Chondrocyte (in vitro differentiated cells): Measurements from ENCODE around the gene ATP2C1. TPM values are rescaled to one million over a fixed set of nuclear protein-coding genes. Genes with fewer than 3 reads are reported as not detected.

ENCODE experiments used
- DNase-seq: peaks from one replicate; pipeline ENCODE4 v3.0.0; 2021; ENCODE audit warnings: mixed read lengths, low spot score
- H3K27ac Mint-ChIP-seq: one replicate; pipeline ENCODE4 v1.8.0; 2021; ENCODE audit warnings: mild to moderate bottlenecking, moderate library complexity, mixed read lengths; ENCODE audit not compliant: unreplicated experiment
- H3K27me3 Mint-ChIP-seq: 2 replicates; pipeline ENCODE4 v1.8.0; 2021; ENCODE audit warnings: low read depth, mixed read lengths
- H3K36me3 Mint-ChIP-seq: 2 replicates; pipeline ENCODE4 v1.8.0; 2021; ENCODE audit warnings: low read depth, mixed read lengths
- H3K4me1 Mint-ChIP-seq: 2 replicates; pipeline ENCODE4 v1.8.0; 2021; ENCODE audit warnings: low read depth, mild to moderate bottlenecking, mixed read lengths
- H3K4me3 Mint-ChIP-seq: one replicate; pipeline ENCODE4 v1.8.0; 2021; ENCODE audit warnings: mild to moderate bottlenecking, moderate library complexity, mixed read lengths; ENCODE audit not compliant: unreplicated experiment
- H3K9me3 Mint-ChIP-seq: 2 replicates; pipeline ENCODE4 v1.8.0; 2021; ENCODE audit warnings: low read depth, mixed read lengths
- CTCF ChIP-seq: fragments of 200-600 bp; sonication (generic); IDR thresholded peaks from 2 replicates; pipeline ENCODE4 v1.5.0; 2021; ENCODE audit warnings: antibody characterized with exemption, mild to moderate bottlenecking, moderate library complexity
- total RNA-seq: library from RNA; stranded (reverse); gene quantifications from 3 replicates; pipeline ENCODE4 v1.2.1, GENCODE V29; 2021

The ATP2C1 gene
- total RNA-seq, 1 donor from 2014 or later, result 64.3 TPM

DNA sequence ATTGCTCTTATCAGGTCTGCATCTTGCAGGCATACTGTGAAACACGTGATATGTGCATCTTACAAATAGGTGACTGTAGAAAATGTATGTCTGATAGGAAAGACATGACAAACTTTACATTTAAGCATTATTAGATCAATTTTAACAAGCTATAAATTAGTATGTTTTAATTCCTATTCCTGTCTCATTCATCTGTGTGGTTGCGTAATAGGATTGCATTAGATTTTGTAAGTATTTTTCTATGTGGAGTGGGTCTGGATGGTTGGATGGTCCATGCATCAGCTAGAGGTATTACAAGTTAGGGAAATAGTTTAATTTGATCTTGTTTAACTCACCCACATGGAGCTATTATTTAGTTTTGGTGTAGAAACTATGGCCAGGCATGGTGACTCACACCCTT lies 113.9 kb downstream of the ATP2C1 start:
- no peak overlapping the region for H3K27ac Mint-ChIP-seq
- no peaks in the 10 kb centered on the region for H3K9me3 Mint-ChIP-seq
- H3K27me3 Mint-ChIP-seq, result no peaks in the 10 kb centered on the region
- no peak overlapping the region for H3K4me3 Mint-ChIP-seq
- no peaks in the 10 kb centered on the region for H3K4me1 Mint-ChIP-seq
- peaks cover 9% of the 10 kb centered on the region for H3K36me3 Mint-ChIP-seq
- TF ChIP-seq CTCF, result no peak
- DNase-seq, result no peak

GRCh38 chr3:131008326-131008725 lies 114.4 kb downstream of the ATP2C1 start:
- no peaks in the 10 kb centered on the region for H3K4me1 Mint-ChIP-seq
- no peak for TF ChIP-seq CTCF

DNA sequence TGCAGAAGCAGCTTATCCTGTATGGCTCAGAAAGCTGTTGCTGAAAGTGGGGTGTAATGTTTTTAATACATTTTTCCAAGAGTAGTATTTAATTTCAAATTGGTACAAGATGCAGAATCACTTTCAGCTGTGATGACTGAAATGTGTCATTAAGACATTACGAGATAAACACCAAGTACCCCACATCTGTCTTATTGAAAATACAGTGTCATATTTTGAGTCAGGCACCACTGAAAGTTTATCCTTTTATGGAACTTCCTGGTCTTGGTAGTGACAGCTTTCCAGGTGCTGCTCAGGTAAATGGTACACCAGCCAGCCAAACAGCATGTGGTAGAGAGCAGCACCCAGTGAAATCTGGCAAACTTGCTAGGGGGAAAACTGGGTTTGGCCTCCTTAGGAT lies 115.8 kb downstream of the ATP2C1 start:
- Mint-ChIP-seq H3K27ac (no peak overlapping the region), H3K27me3 (no peaks in the 10 kb centered on the region), H3K36me3 (peaks cover 5% of the 10 kb centered on the region), H3K4me3 (no peak overlapping the region), H3K9me3 (no peaks in the 10 kb centered on the region), H3K4me1 (no peaks in the 10 kb centered on the region)
- DNase-seq, result no peak
- TF ChIP-seq CTCF, result no peak

More at GRCh38 chr3:131008326-131008725, 114.4 kb downstream of the ATP2C1 start:
- H3K4me3 Mint-ChIP-seq, result no peak overlapping the region
- peaks cover 9% of the 10 kb centered on the region for H3K36me3 Mint-ChIP-seq
- no peak for DNase-seq
- no peaks in the 10 kb centered on the region for H3K27me3 Mint-ChIP-seq
- H3K9me3 Mint-ChIP-seq, result no peaks in the 10 kb centered on the region
- H3K27ac Mint-ChIP-seq, result no peak overlapping the region

GRCh38 chr3:131018970-131019369 lies 125.1 kb downstream of the ATP2C1 start:
- DNase-seq, result no peak
- Mint-ChIP-seq H3K4me1 (peaks cover 17% of the 10 kb centered on the region), H3K27ac (no peak overlapping the region), H3K27me3 (no peaks in the 10 kb centered on the region), H3K36me3 (peaks cover 7% of the 10 kb centered on the region), H3K4me3 (no peak overlapping the region), H3K9me3 (no peaks in the 10 kb centered on the region)
- TF ChIP-seq CTCF, result no peak

DNA sequence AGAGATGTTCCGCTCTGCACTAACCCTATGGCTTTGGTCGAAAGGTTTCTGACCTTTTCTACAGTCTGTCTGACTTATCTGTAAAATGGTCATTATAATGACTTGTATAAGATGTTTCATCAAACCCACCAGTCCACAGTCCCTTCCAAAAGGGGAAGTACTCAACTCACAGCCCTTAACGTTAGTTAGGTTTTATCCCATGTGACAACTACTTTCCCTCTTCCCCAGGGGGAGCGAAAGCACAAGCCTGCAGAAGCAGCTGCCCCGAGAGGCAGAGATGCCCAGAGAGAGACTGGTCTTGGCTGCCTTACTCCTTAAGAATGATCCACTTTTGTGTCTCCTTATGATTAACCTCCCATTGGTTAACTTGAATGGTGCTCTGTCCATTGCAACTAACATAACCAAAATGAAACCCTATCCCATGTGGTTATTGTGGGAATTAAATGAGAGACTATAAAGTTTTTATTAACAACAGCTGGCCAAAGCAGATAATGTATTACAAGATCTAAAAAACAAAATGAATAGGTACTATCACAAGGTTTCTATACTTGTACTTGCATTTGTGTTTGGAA lies 126.3 kb downstream of the ATP2C1 start:
- no peak for TF ChIP-seq CTCF
- Mint-ChIP-seq H3K4me3 (no peak overlapping the region), H3K27me3 (no peaks in the 10 kb centered on the region), H3K27ac (no peak overlapping the region), H3K36me3 (peaks cover 8% of the 10 kb centered on the region), H3K4me1 (peaks cover 21% of the 10 kb centered on the region), H3K9me3 (no peaks in the 10 kb centered on the region)
- DNase-seq, result no peak
